Skin of body (tissue), 2 donors: Measurements from ENCODE around the gene CHST10. TPM values are rescaled to one million over a fixed set of nuclear protein-coding genes. Genes with fewer than 3 reads are reported as not detected.

Experiments used
- small RNA-seq: library from RNA; depleted of rRNA; stranded (forward); fragments of <200 nt; gene quantifications from one replicate; pipeline ENCODE3, GENCODE V24; 2014; ENCODE audit warnings: low replicate concordance
- total RNA-seq: library from RNA; depleted of rRNA; stranded (reverse); fragments of >200 nt; gene quantifications from one replicate; pipeline ENCODE4 v1.2.3, GENCODE V29; 2014

Gene CHST10
- total RNA-seq, 1 donor from 2014 or later = 6.8 TPM

Small RNA genes within 50 kb of the gene (small RNA-seq; reads per million reads assigned to genes)
- gene AC012493.2 = not detected
- gene AC012493.3 = not detected

Other genes with a start within 250 kb of the CHST10 start
- 2.8 TPM for gene LONRF2, start 95.2 kb downstream of the CHST10 start, total RNA-seq
- not detected for gene NMS, start 52.8 kb upstream of the CHST10 start, total RNA-seq
- 15.7 TPM for gene PDCL3, start 145.3 kb upstream of the CHST10 start, total RNA-seq